ENCODE measurements around the gene STAB1. TPM values are rescaled to one million over a fixed set of nuclear protein-coding genes. Genes with fewer than 3 reads are reported as not detected.

The STAB1 gene
- total and polyA plus RNA-seq, 2 experiments from 2014 or later: 3.0 to 4.6 TPM

DNA sequence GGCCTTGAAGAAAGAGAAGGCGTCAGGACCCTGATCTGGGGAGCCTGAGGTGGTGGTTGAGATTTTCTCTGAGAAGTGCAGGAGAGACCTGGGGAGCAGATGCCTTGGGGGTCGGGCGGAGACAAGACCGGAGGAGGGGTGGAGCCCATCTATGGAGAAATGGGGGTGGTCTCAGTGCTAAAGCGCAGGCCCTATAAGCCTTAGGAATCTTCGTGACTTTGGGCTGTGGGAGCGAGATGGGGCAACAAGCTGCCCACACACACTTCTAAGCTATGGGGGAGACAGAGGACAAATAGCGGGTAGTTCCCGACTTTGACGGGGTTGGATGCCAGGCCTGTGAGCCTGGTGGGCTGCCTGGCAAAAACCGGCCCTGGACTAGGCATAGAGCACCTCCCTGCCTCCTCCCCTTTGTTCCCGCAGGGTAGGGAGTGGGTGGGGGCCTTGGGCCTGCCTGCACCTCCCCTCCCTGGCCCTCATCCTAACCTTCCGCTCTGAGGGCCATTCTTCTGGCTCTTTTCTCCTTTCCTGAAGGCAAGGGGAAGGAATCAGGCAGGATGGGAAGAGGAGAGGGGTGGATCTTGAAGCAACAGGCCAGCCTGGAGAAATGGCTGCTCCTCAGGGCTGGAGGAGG is 38.9 kb upstream of the STAB1 start:
- H3K79me2 ChIP-seq: peaks cover 60% of the 10 kb centered on the region

DNA sequence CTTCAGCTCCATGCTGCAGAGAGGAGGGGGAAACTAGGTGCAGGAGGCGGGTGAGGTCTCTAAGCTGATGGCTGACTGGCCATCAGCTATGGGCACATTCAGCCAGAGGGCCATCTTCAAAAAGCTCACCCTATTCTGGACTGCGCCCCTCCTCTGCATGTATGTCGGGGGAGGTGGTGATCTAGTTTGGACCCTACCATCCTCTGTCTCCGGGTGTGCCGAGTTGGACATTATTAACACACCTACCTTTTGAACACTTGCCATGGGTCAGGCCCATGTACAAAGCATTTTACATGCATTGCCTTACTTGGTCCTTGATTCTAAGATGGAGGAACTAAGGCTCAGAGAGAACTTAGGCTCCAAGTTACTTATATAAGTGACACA is 38.3 kb upstream of the STAB1 start:
- H3K9me2 ChIP-seq (replicated peaks; ENCODE audit: insufficient read depth): no peaks in the 10 kb centered on the region
- H3K4me3 ChIP-seq: peak overlapping the region; percentile 67
- H3K9me3 ChIP-seq (ENCODE audit: low read depth): no peaks in the 10 kb centered on the region
- H3K4me1 ChIP-seq (ENCODE audit: insufficient read depth): peaks cover 21% of the 10 kb centered on the region
- H3K27ac ChIP-seq: peak overlapping the region; percentile 83
- H3K36me3 ChIP-seq (replicated peaks; ENCODE audit: insufficient read depth, low read depth): peaks cover 2% of the 10 kb centered on the region
- no peaks in the 10 kb centered on the region for H3K27me3 ChIP-seq
- H3K79me2 ChIP-seq: peaks cover 63% of the 10 kb centered on the region
- no peaks in the 10 kb centered on the region for H4K20me1 ChIP-seq (ENCODE audit: insufficient read depth, poor library complexity, severe bottlenecking)
- no peak for TF ChIP-seq EZH2 (IDR thresholded peaks at IDR 0.05; ENCODE audit: borderline replicate concordance)
- no peak for TF ChIP-seq EZH2phosphoT487 (IDR thresholded peaks at IDR 0.05; ENCODE audit: low read depth, severe bottlenecking, unreplicated experiment)
- TF ChIP-seq, protein P1, sequence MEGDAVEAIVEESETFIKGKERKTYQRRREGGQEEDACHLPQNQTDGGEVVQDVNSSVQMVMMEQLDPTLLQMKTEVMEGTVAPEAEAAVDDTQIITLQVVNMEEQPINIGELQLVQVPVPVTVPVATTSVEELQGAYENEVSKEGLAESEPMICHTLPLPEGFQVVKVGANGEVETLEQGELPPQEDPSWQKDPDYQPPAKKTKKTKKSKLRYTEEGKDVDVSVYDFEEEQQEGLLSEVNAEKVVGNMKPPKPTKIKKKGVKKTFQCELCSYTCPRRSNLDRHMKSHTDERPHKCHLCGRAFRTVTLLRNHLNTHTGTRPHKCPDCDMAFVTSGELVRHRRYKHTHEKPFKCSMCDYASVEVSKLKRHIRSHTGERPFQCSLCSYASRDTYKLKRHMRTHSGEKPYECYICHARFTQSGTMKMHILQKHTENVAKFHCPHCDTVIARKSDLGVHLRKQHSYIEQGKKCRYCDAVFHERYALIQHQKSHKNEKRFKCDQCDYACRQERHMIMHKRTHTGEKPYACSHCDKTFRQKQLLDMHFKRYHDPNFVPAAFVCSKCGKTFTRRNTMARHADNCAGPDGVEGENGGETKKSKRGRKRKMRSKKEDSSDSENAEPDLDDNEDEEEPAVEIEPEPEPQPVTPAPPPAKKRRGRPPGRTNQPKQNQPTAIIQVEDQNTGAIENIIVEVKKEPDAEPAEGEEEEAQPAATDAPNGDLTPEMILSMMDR (IDR thresholded peaks at IDR 0.05; ENCODE audit: poor library complexity): no peak
- 76% methylated on average over 5 of the region's 5 CpGs for WGBS (ENCODE audit: low lambda C conversion rate, missing lambda C conversion rate)
- no peak for DNase-seq (ENCODE audit: low spot score)
- H2AFZ ChIP-seq: no peak overlapping the region
- H3K4me2 ChIP-seq: peak overlapping the region; percentile 96

More for the DNA sequence above, 38.9 kb upstream of the STAB1 start:
- 3% methylated on average over 10 of the region's 13 CpGs for WGBS (ENCODE audit: low lambda C conversion rate, missing lambda C conversion rate)
- H3K27me3 ChIP-seq: no peaks in the 10 kb centered on the region
- DNase-seq (ENCODE audit: low spot score): peak; percentile 48
- no peaks in the 10 kb centered on the region for H4K20me1 ChIP-seq (ENCODE audit: insufficient read depth, poor library complexity, severe bottlenecking)
- TF ChIP-seq, protein P1 (IDR thresholded peaks at IDR 0.05; ENCODE audit: poor library complexity): no peak
- TF ChIP-seq EZH2phosphoT487 (IDR thresholded peaks at IDR 0.05; ENCODE audit: low read depth, severe bottlenecking, unreplicated experiment) (no peak), EZH2 (IDR thresholded peaks at IDR 0.05; ENCODE audit: borderline replicate concordance) (no peak)
- H3K9me2 ChIP-seq (replicated peaks; ENCODE audit: insufficient read depth): no peaks in the 10 kb centered on the region
- peak overlapping the region; percentile 83 for H3K27ac ChIP-seq
- H3K4me1 ChIP-seq (ENCODE audit: insufficient read depth): peaks cover 21% of the 10 kb centered on the region
- H3K4me2 ChIP-seq: peak overlapping the region; percentile 96
- peak overlapping the region; percentile 67 for H3K4me3 ChIP-seq
- H3K36me3 ChIP-seq (replicated peaks; ENCODE audit: insufficient read depth, low read depth): peaks cover 2% of the 10 kb centered on the region
- no peaks in the 10 kb centered on the region for H3K9me3 ChIP-seq (ENCODE audit: low read depth)
- peak overlapping the region; percentile 67 for H2AFZ ChIP-seq

GRCh38 chr3:52458031-52458760 is 36.9 kb upstream of the STAB1 start:
- TF ChIP-seq, protein P1 (IDR thresholded peaks at IDR 0.05; ENCODE audit: poor library complexity): no peak
- no peak for TF ChIP-seq EZH2 (IDR thresholded peaks at IDR 0.05; ENCODE audit: borderline replicate concordance)
- no peak for TF ChIP-seq EZH2phosphoT487 (IDR thresholded peaks at IDR 0.05; ENCODE audit: low read depth, severe bottlenecking, unreplicated experiment)
- WGBS (ENCODE audit: low lambda C conversion rate, missing lambda C conversion rate): 78% methylated on average over 6 of the region's 6 CpGs
- Histone ChIP-seq H3K9me3 (ENCODE audit: low read depth) (no peaks in the 10 kb centered on the region), H3K9me2 (replicated peaks; ENCODE audit: insufficient read depth) (no peaks in the 10 kb centered on the region), H2AFZ (no peak overlapping the region), H3K4me2 (peak overlapping the region; percentile 96), H3K4me3 (no peak overlapping the region), H3K79me2 (peaks cover 76% of the 10 kb centered on the region), H3K4me1 (ENCODE audit: insufficient read depth) (peaks cover 16% of the 10 kb centered on the region), H3K27me3 (no peaks in the 10 kb centered on the region), H3K27ac (no peak overlapping the region), H3K36me3 (replicated peaks; ENCODE audit: insufficient read depth, low read depth) (peaks cover 2% of the 10 kb centered on the region), H4K20me1 (ENCODE audit: insufficient read depth, poor library complexity, severe bottlenecking) (peaks cover 6% of the 10 kb centered on the region)
- DNase-seq (ENCODE audit: low spot score): no peak
